Activated CD8-positive, alpha-beta memory T cell treated with anti-CD3 and anti-CD28 coated beads, Interleukin-2, amount 10 ng/mL, durations not matched to agents 7 days and 5 days (primary cell): Measurements from ENCODE around the gene FAM111B. TPM values are rescaled to one million over a fixed set of nuclear protein-coding genes. Genes with fewer than 3 reads are reported as not detected.
A peak's percentile ranks its signal among the peaks of the same experiment; 100 is the strongest.

Experiments
- ATAC-seq: fragments of 150-1000 bp; cut with Tn5 transposase; one replicate; pipeline ENCODE4 v1.10.0; 2021; ENCODE audit warnings: moderate library complexity
- CTCF ChIA-PET: fragments of 350-600 bp; sonication (Branson Sonifier 250); formaldehyde crosslinking; loops from one replicate; lab custom pipeline; 2021; ENCODE audit warnings: antibody characterized with exemption; lab: Charles Lee
- DNase-seq: peaks from one replicate; pipeline ENCODE4 v3.0.0-alpha.2; 2020
- H3K27ac Mint-ChIP-seq: one replicate; pipeline ENCODE4 v1.8.0; 2021; ENCODE audit warnings: mild to moderate bottlenecking, mixed read lengths
- H3K27me3 Mint-ChIP-seq: one replicate; pipeline ENCODE4 v1.8.0; 2021; ENCODE audit warnings: mixed read lengths
- H3K36me3 Mint-ChIP-seq: one replicate; pipeline ENCODE4 v1.8.0; 2021; ENCODE audit warnings: mild to moderate bottlenecking, mixed read lengths
- H3K4me1 Mint-ChIP-seq: one replicate; pipeline ENCODE4 v1.8.0; 2021; ENCODE audit warnings: mixed read lengths
- H3K4me3 Mint-ChIP-seq: one replicate; pipeline ENCODE4 v1.8.0; 2021; ENCODE audit warnings: mild to moderate bottlenecking, moderate library complexity, mixed read lengths
- H3K9me3 Mint-ChIP-seq: one replicate; pipeline ENCODE4 v1.8.0; 2022; ENCODE audit warnings: low read depth, mixed read lengths
- total RNA-seq, 2 experiments: library from RNA; stranded (reverse); gene quantifications; one replicate each; pipeline ENCODE4 v1.2.3, GENCODE V29; 2021

The FAM111B gene
- total RNA-seq, 2 experiments from 2014 or later = 42.7 to 46.5 TPM

- CTCF ChIA-PET = interaction anchor here (0.8 to 4.0 kb wide), 7 partner anchors 10 to 1345 kb away, joined by 3 to 39 read pairs (median 20); partner anchors contain the start of genes DTX4 and FAM111B
- ATAC-seq = no peak
- H3K4me3 Mint-ChIP-seq = peak overlapping the region; percentile 96
- H3K36me3 Mint-ChIP-seq = peaks cover 57% of the 10 kb centered on the region
- peaks cover 73% of the 10 kb centered on the region for H3K4me1 Mint-ChIP-seq
- DNase-seq = no peak
- H3K9me3 Mint-ChIP-seq = no peaks in the 10 kb centered on the region
- H3K27ac Mint-ChIP-seq = peak overlapping the region; percentile 97
- no peaks in the 10 kb centered on the region for H3K27me3 Mint-ChIP-seq
Measured at GRCh38 chr11:59145534-59145933, 38.5 kb downstream of the FAM111B start.

- Mint-ChIP-seq H3K4me1 (peaks cover 61% of the 10 kb centered on the region), H3K27ac (peak overlapping the region; percentile 80), H3K9me3 (no peaks in the 10 kb centered on the region), H3K4me3 (peak overlapping the region; percentile 18), H3K36me3 (peaks cover 70% of the 10 kb centered on the region), H3K27me3 (no peaks in the 10 kb centered on the region)
- ATAC-seq (no peak), DNase-seq (no peak)
- CTCF ChIA-PET = interaction anchor here (0.8 to 2.2 kb wide), 4 partner anchors 9 to 193 kb away, joined by 3 to 9 read pairs (median 4); partner anchors contain the start of gene FAM111A
Measured at GRCh38 chr11:59151761-59152160, 44.7 kb downstream of the FAM111B start.

GRCh38 chr11:59152312-59152951 lies 45.4 kb downstream of the FAM111B start:
- Mint-ChIP-seq H3K4me1 (peaks cover 56% of the 10 kb centered on the region), H3K27ac (peak overlapping the region; percentile 80), H3K36me3 (peaks cover 63% of the 10 kb centered on the region), H3K4me3 (peak overlapping the region; percentile 18), H3K27me3 (no peaks in the 10 kb centered on the region), H3K9me3 (no peaks in the 10 kb centered on the region)
- no peak for DNase-seq
- ATAC-seq = peak; percentile 80
- CTCF ChIA-PET = interaction anchor here (0.8 to 2.2 kb wide), 4 partner anchors 9 to 17 kb away, joined by 3 to 9 read pairs (median 4); partner anchors contain the start of gene FAM111A

- CTCF ChIA-PET = no interaction called here
- DNase-seq (no peak), ATAC-seq (no peak)
- Mint-ChIP-seq H3K36me3 (peaks cover 44% of the 10 kb centered on the region), H3K27ac (no peak overlapping the region), H3K4me1 (peaks cover 37% of the 10 kb centered on the region), H3K4me3 (no peak overlapping the region), H3K9me3 (no peaks in the 10 kb centered on the region), H3K27me3 (no peaks in the 10 kb centered on the region)
Measured at GRCh38 chr11:59154610-59155009, 47.6 kb downstream of the FAM111B start.

GRCh38 chr11:59157433-59157832 lies 50.4 kb downstream of the FAM111B start:
- Mint-ChIP-seq H3K36me3 (peaks cover 20% of the 10 kb centered on the region), H3K4me3 (no peak overlapping the region), H3K27ac (no peak overlapping the region), H3K4me1 (peaks cover 12% of the 10 kb centered on the region), H3K9me3 (no peaks in the 10 kb centered on the region), H3K27me3 (peaks cover 9% of the 10 kb centered on the region)
- ATAC-seq = no peak
- CTCF ChIA-PET = interaction anchor here (0.8 to 3.7 kb wide), 20 partner anchors 9 to 502 kb away, joined by 3 to 53 read pairs (median 10); partner anchors contain the start of genes DTX4, FAM111A and FAM111B
- no peak for DNase-seq

- CTCF ChIA-PET = interaction anchor here (0.6 to 3.7 kb wide), 34 partner anchors 8 to 639 kb away, joined by 3 to 53 read pairs (median 6); partner anchors contain the start of genes DTX4, FAM111A and FAM111B
- Mint-ChIP-seq H3K4me1 (peaks cover 6% of the 10 kb centered on the region), H3K27ac (no peak overlapping the region), H3K9me3 (no peaks in the 10 kb centered on the region), H3K27me3 (peaks cover 16% of the 10 kb centered on the region), H3K36me3 (peaks cover 10% of the 10 kb centered on the region), H3K4me3 (no peak overlapping the region)
- ATAC-seq (peak; percentile 95), DNase-seq (peak; percentile 73)
Measured at GRCh38 chr11:59158206-59159068, 51.4 kb downstream of the FAM111B start.

GRCh38 chr11:59164028-59164427 lies 57.0 kb downstream of the FAM111B start:
- Mint-ChIP-seq H3K27me3 (peaks cover 40% of the 10 kb centered on the region), H3K4me3 (no peak overlapping the region), H3K9me3 (no peaks in the 10 kb centered on the region), H3K36me3 (no peaks in the 10 kb centered on the region), H3K27ac (no peak overlapping the region), H3K4me1 (no peaks in the 10 kb centered on the region)
- CTCF ChIA-PET = interaction anchor here (1.3 to 2.4 kb wide), 5 partner anchors 8 to 106 kb away, joined by 3 to 8 read pairs (median 3); partner anchors contain the start of gene DTX4
- DNase-seq (no peak), ATAC-seq (no peak)

- peaks cover 35% of the 10 kb centered on the region for H3K27me3 Mint-ChIP-seq
- no peaks in the 10 kb centered on the region for H3K36me3 Mint-ChIP-seq
- peak within 1 kb of the TSS; percentile 60 for H3K4me3 Mint-ChIP-seq
- no peak within 1 kb of the TSS for H3K27ac Mint-ChIP-seq
- peak; percentile 94 for DNase-seq
- peaks cover 9% of the 10 kb centered on the region for H3K4me1 Mint-ChIP-seq
- no peaks in the 10 kb centered on the region for H3K9me3 Mint-ChIP-seq
- ATAC-seq = peak; percentile 89
- CTCF ChIA-PET = interaction anchor here (0.6 to 4.2 kb wide), 44 partner anchors 9 to 615 kb away, joined by 3 to 57 read pairs (median 5); partner anchors contain the start of genes FAM111A, FAM111B, MPEG1 and OR5A1
Measured at GRCh38 chr11:59171508-59172322, 64.7 kb downstream of the FAM111B start, which contains the start of gene DTX4. Gene DTX4, plus strand, starts transcription at chr11:59172132. Its CDS starts 464 bp downstream, at chr11:59172596.

- Mint-ChIP-seq H3K36me3 (no peaks in the 10 kb centered on the region), H3K9me3 (no peaks in the 10 kb centered on the region), H3K4me3 (peak overlapping the region; percentile 60), H3K27me3 (peaks cover 29% of the 10 kb centered on the region), H3K4me1 (peaks cover 9% of the 10 kb centered on the region), H3K27ac (no peak overlapping the region)
- DNase-seq (no peak), ATAC-seq (peak; percentile 34)
- CTCF ChIA-PET = interaction anchor here (0.6 to 4.2 kb wide), 31 partner anchors 9 to 507 kb away, joined by 3 to 57 read pairs (median 6); partner anchors contain the start of genes FAM111A, FAM111B and OR5A1
Measured at GRCh38 chr11:59172345-59173079, 65.5 kb downstream of the FAM111B start.

GRCh38 chr11:59173080-59173963 lies 66.3 kb downstream of the FAM111B start:
- H3K36me3 Mint-ChIP-seq = no peaks in the 10 kb centered on the region
- H3K4me1 Mint-ChIP-seq = peaks cover 9% of the 10 kb centered on the region
- ATAC-seq (no peak), DNase-seq (no peak)
- no peaks in the 10 kb centered on the region for H3K9me3 Mint-ChIP-seq
- H3K4me3 Mint-ChIP-seq = peak overlapping the region; percentile 60
- peaks cover 29% of the 10 kb centered on the region for H3K27me3 Mint-ChIP-seq
- H3K27ac Mint-ChIP-seq = no peak overlapping the region
- CTCF ChIA-PET = interaction anchor here (1.2 to 4.2 kb wide), 8 partner anchors 9 to 115 kb away, joined by 3 to 57 read pairs (median 10); partner anchors contain the start of gene FAM111A
